T-helper 2 cell (primary cell): ENCODE data around the gene FCGBP.
A peak's percentile ranks its signal among the peaks of the same experiment; 100 is the strongest.

Experiments
- DNase-seq, 5 experiments: peaks; one replicate each; pipeline versions ENCODE4 v3.0.0 to v3.0.0-alpha.2; 2012 to 2022

FCGBP gene

GRCh38 chr19:39943586-39943985 lies 9.2 kb upstream of the FCGBP start:
- no peak for DNase-seq

- no peak for DNase-seq
Observed at GRCh38 chr19:39942366-39942730, 7.9 kb upstream of the FCGBP start.

GRCh38 chr19:39941615-39942365 lies 7.4 kb upstream of the FCGBP start:
- DNase-seq: peak in 3 of 5 experiments; percentile 49 to 95 (median 84)

- DNase-seq: peak in 3 of 5 experiments; percentile 20 to 77 (median 55)
Observed at GRCh38 chr19:39941151-39941550, 6.7 kb upstream of the FCGBP start.

GRCh38 chr19:39940221-39940833 lies 5.9 kb upstream of the FCGBP start:
- DNase-seq: no peak

GRCh38 chr19:39939556-39939955 lies 5.1 kb upstream of the FCGBP start:
- DNase-seq: no peak

- DNase-seq: no peak
Observed at GRCh38 chr19:39937787-39938186, 3.4 kb upstream of the FCGBP start.

- peak in 2 of 5 experiments; percentile 24 to 78 for DNase-seq
Observed at GRCh38 chr19:39937094-39937720, 2.8 kb upstream of the FCGBP start.

GRCh38 chr19:39936622-39937021 lies 2.2 kb upstream of the FCGBP start:
- no peak for DNase-seq

- DNase-seq: no peak
Observed at GRCh38 chr19:39936020-39936419, 1.6 kb upstream of the FCGBP start.

GRCh38 chr19:39935364-39935661 lies 879 bp upstream of the FCGBP start:
- no peak for DNase-seq

GRCh38 chr19:39929750-39930149 lies 4.7 kb downstream of the FCGBP start:
- DNase-seq: no peak

GRCh38 chr19:39928357-39928725 lies 6.1 kb downstream of the FCGBP start:
- DNase-seq: no peak

GRCh38 chr19:39927524-39928356 lies 6.7 kb downstream of the FCGBP start:
- no peak for DNase-seq

- no peak for DNase-seq
Observed at GRCh38 chr19:39927076-39927475, 7.4 kb downstream of the FCGBP start.

- no peak for DNase-seq
Observed at GRCh38 chr19:39926170-39926760, 8.2 kb downstream of the FCGBP start.

- DNase-seq: no peak
Observed at GRCh38 chr19:39924952-39925351, 9.5 kb downstream of the FCGBP start.

- no peak for DNase-seq
Observed at GRCh38 chr19:39924389-39924788, 10.0 kb downstream of the FCGBP start.

- no peak for DNase-seq
Observed at GRCh38 chr19:39923862-39924261, 10.6 kb downstream of the FCGBP start.

GRCh38 chr19:39919976-39920375 lies 14.5 kb downstream of the FCGBP start:
- no peak for DNase-seq

GRCh38 chr19:39918183-39918651 lies 16.2 kb downstream of the FCGBP start:
- no peak for DNase-seq

GRCh38 chr19:39917561-39918182 lies 16.8 kb downstream of the FCGBP start:
- no peak for DNase-seq
